Prostate gland (tissue), 2 donors: ENCODE results near the gene KLK11.

Experiments
- CTCF ChIP-seq, 4 experiments: fragments of 200-600 bp in 2 of 4; fragments of 450-650 bp in 2 of 4; sonication (generic) in 2 of 4; IDR thresholded peaks; 1 replicate in 3 of 4; 2 replicates in 1 of 4; pipeline ENCODE4 v1.5.1; 2016 to 2019; ENCODE audit warnings: antibody characterized with exemption in 4 of 4, mild to moderate bottlenecking in 2 of 4, moderate library complexity in 2 of 4
- POLR2A ChIP-seq: fragments of 450-650 bp; IDR thresholded peaks from one replicate; pipeline ENCODE4 v1.6.1; 2016; ENCODE audit warnings: antibody characterized with exemption, mild to moderate bottlenecking
- POLR2AphosphoS5 ChIP-seq: sonication (generic); formaldehyde crosslinking; IDR thresholded peaks from one replicate; pipeline ENCODE4 v1.6.1; 2017; ENCODE audit warnings: antibody characterized with exemption

GRCh38 chr19:51025401-51025800 is 1.0 kb downstream of the KLK11 start:
- TF ChIP-seq CTCF (IDR thresholded peaks at IDR 0.05) (no peak), POLR2A (no peak), POLR2AphosphoS5 (no peak)
